ENCODE data around the gene CHD1L. TPM values are rescaled to one million over a fixed set of nuclear protein-coding genes. Genes with fewer than 3 reads are reported as not detected.

CHD1L gene
- total RNA-seq (2022; extraction: Qiagen RNA extraction; ENCODE audit: low read depth), result 33.5 to 35.9 TPM (median 33.9 TPM) in 5 replicates

DNA sequence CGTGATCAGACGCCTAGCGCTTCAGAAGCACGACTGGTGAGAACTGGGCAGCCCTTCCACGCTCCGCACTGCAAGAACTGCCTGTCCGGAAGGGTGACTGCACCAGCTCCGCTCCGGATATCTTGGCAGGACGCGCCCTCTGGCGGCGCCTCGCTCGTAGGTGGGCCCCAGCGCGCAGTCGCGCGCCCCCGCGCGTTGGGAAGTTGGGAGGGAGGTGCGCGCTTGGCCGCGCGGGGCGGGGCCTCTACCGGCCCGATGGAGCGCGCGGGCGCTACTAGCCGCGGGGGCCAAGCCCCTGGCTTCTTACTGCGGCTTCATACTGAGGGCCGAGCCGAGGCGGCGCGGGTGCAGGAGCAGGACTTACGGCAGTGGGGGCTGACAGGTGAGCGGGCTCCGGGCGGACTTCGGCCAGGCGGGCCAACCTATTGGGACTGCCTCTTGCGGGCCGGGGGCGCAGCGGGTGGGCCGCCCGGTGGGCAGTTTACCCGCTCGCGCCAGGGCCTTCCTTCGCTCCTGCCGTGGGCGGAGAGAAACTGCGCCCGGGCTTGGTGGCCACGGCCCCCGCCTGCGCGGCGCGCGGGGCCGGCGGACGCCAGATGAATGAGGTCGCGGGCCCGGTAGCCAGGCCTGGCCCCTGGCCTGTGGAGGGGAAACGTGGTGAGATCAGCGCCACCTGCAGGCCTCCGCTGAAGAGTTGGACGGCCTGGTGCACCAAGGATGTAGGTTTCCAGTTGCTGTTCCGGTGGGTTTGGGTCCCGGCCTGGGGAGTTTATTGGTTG, at the start of gene CHD1L:
Gene CHD1L, plus strand, starts transcription at position 236 of the 779 bp plus-strand sequence. Its CDS starts 20 bp downstream, at position 256.

DNA sequence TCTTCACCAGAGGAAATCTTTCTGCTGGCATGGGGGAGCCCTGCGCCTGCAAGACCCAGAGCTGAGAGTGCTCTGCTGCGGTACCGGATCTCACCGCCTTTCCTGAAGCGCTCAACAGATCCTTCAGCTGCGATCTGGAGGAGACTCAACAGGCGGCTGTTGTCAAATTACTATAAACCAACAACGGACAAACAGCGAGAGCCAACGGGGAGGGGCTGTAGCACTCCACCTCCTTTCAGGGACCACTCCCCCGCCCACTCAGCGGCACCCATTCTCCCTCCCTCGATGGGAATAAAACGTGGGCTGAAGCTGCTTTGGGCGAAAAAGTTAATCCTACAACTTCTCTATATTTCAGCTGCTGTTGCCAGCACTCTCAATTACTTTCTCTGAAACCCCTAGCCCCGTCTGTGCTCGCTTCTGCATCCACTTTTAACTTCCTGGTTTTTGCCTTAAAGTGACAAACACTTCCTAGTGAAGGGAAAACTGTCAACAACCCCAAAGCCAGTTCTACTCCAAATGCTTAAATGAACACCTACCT, 17.2 kb upstream of the CHD1L start, which contains the start of gene FMO5:
Gene FMO5, minus strand, starts transcription at position 147 of the 538 bp plus-strand sequence. CDS start 310 bp downstream, outside the sequence.

Other genes with a start within 250 kb of the CHD1L start
- gene PRKAB2, start 70.2 kb upstream of the CHD1L start, total RNA-seq (2022; extraction: Qiagen RNA extraction; ENCODE audit: low read depth), result 11.7 to 14.9 TPM (median 13.5 TPM) in 5 replicates
- gene FMO5, start 17.3 kb upstream of the CHD1L start, total RNA-seq (2022; extraction: Qiagen RNA extraction; ENCODE audit: low read depth), result 0.20 to 0.38 TPM (median 0.28 TPM) in 5 replicates